ENCODE measurements around the gene EVL. TPM values are rescaled to one million over a fixed set of nuclear protein-coding genes. Genes with fewer than 3 reads are reported as not detected.
A peak's percentile ranks its signal among the peaks of the same experiment; 100 is the strongest.
"Not testable (repeated sequence)": the region's sequence is repeated elsewhere in the genome, so short reads cannot be mapped to it uniquely, and the experiment has no call there.

EVL gene
- total and polyA plus RNA-seq, 2 donors from 2014 or later, result 54.8 to 84.1 TPM

GRCh38 chr14:100155049-100155621 is 89.9 kb downstream of the EVL start:
- no peak overlapping the region for H3K9ac ChIP-seq (ENCODE audit: low read length in 3 of 3)
- FAIRE-seq (no peak), DNase-seq (peak in 2 of 5 donors; percentile 27 to 71)
- no peaks in the 10 kb centered on the region for H3K36me3 ChIP-seq (ENCODE audit: control insufficient read depth in 2 of 3, insufficient read depth in 3 of 3, low read length in 3 of 3)
- TF ChIP-seq CTCF (IDR thresholded peaks at IDR 0.05; ENCODE audit: borderline replicate concordance, extremely low read depth, insufficient read depth), result peak; percentile 45
- H3K27me3 ChIP-seq (ENCODE audit: control insufficient read depth, insufficient read depth, low read length), result peaks cover 2% of the 10 kb centered on the region
- H3K9me3 ChIP-seq (ENCODE audit: control insufficient read depth in 2 of 3, insufficient read depth in 1 of 3, low read length in 3 of 3), result peaks cover 0 to 6% (median 0%) of the 10 kb centered on the region in 3 donors
- peak overlapping the region in 1 of 2 donors; percentile 55 for H3K27ac ChIP-seq (ENCODE audit: low read depth in 2 of 2, low read length in 2 of 2)
- H3K4me1 ChIP-seq (ENCODE audit: control insufficient read depth in 2 of 3, insufficient read depth in 2 of 3, low read depth in 1 of 3, low read length in 3 of 3), result peaks cover 0 to 23% (median 4%) of the 10 kb centered on the region in 3 donors
- no peak overlapping the region for H3K4me3 ChIP-seq (ENCODE audit: low read length in 3 of 3)
- intact Hi-C loops (cut with DNase I), result no loop called here

- Histone ChIP-seq H3K4me3 (ENCODE audit: low read length in 3 of 3) (no peak overlapping the region), H3K36me3 (ENCODE audit: control insufficient read depth in 2 of 3, insufficient read depth in 3 of 3, low read length in 3 of 3) (no peaks in the 10 kb centered on the region), H3K9me3 (ENCODE audit: control insufficient read depth in 2 of 3, insufficient read depth in 1 of 3, low read length in 3 of 3) (peaks cover 0 to 6% (median 0%) of the 10 kb centered on the region in 3 donors), H3K27me3 (ENCODE audit: control insufficient read depth, insufficient read depth, low read length) (peaks cover 8% of the 10 kb centered on the region), H3K27ac (ENCODE audit: low read depth in 2 of 2, low read length in 2 of 2) (peak overlapping the region; percentile 41 to 55), H3K9ac (ENCODE audit: low read length in 3 of 3) (no peak overlapping the region), H3K4me1 (ENCODE audit: control insufficient read depth in 2 of 3, insufficient read depth in 2 of 3, low read depth in 1 of 3, low read length in 3 of 3) (peaks cover 0 to 17% (median 4%) of the 10 kb centered on the region in 3 donors)
- no peak for FAIRE-seq
- DNase-seq, result peak in 3 of 5 donors; percentile 30 to 60 (median 45)
- intact Hi-C loops (cut with DNase I), result no loop called here
- no peak for TF ChIP-seq CTCF (IDR thresholded peaks at IDR 0.05; ENCODE audit: borderline replicate concordance, extremely low read depth, insufficient read depth)
Measured at GRCh38 chr14:100155756-100156616, 90.8 kb downstream of the EVL start.

- no peak for TF ChIP-seq CTCF (IDR thresholded peaks at IDR 0.05; ENCODE audit: borderline replicate concordance, extremely low read depth, insufficient read depth)
- no peak overlapping the region for H3K4me3 ChIP-seq (ENCODE audit: low read length in 3 of 3)
Measured at GRCh38 chr14:100156776-100157175, 91.6 kb downstream of the EVL start.

GRCh38 chr14:100157548-100158232 is 92.5 kb downstream of the EVL start:
- H3K4me3 ChIP-seq (ENCODE audit: low read length in 3 of 3); H3K9ac ChIP-seq (ENCODE audit: low read length in 3 of 3); DNase-seq; FAIRE-seq; H3K9me3 ChIP-seq (ENCODE audit: control insufficient read depth in 2 of 3, insufficient read depth in 1 of 3, low read length in 3 of 3); H3K27ac ChIP-seq (ENCODE audit: low read depth in 2 of 2, low read length in 2 of 2); H3K36me3 ChIP-seq (ENCODE audit: control insufficient read depth in 2 of 3, insufficient read depth in 3 of 3, low read length in 3 of 3); intact Hi-C loops (cut with DNase I): not testable (repeated sequence)
- Histone ChIP-seq H3K27me3 (ENCODE audit: control insufficient read depth, insufficient read depth, low read length) (peaks cover 11% of the 10 kb centered on the region), H3K4me1 (ENCODE audit: control insufficient read depth in 2 of 3, insufficient read depth in 2 of 3, low read depth in 1 of 3, low read length in 3 of 3) (peaks cover 0 to 17% (median 4%) of the 10 kb centered on the region in 3 donors)

More at GRCh38 chr14:100156776-100157175, 91.6 kb downstream of the EVL start:
- FAIRE-seq (no peak), DNase-seq (peak in 2 of 5 donors; percentile 48 to 70)
- Histone ChIP-seq H3K9me3 (ENCODE audit: control insufficient read depth in 2 of 3, insufficient read depth in 1 of 3, low read length in 3 of 3) (peaks cover 0 to 6% (median 0%) of the 10 kb centered on the region in 3 donors), H3K36me3 (ENCODE audit: control insufficient read depth in 2 of 3, insufficient read depth in 3 of 3, low read length in 3 of 3) (no peaks in the 10 kb centered on the region), H3K27me3 (ENCODE audit: control insufficient read depth, insufficient read depth, low read length) (peaks cover 11% of the 10 kb centered on the region), H3K4me1 (ENCODE audit: control insufficient read depth in 2 of 3, insufficient read depth in 2 of 3, low read depth in 1 of 3, low read length in 3 of 3) (peaks cover 0 to 17% (median 4%) of the 10 kb centered on the region in 3 donors), H3K9ac (ENCODE audit: low read length in 3 of 3) (no peak overlapping the region), H3K27ac (ENCODE audit: low read depth in 2 of 2, low read length in 2 of 2) (no peak overlapping the region)
- intact Hi-C loops (cut with DNase I), result no loop called here
